Measurements from ENCODE around the gene CHD9. TPM values are rescaled to one million over a fixed set of nuclear protein-coding genes. Genes with fewer than 3 reads are reported as not detected.
A peak's percentile ranks its signal among the peaks of the same experiment; 100 is the strongest.

Gene CHD9
- total and polyA plus RNA-seq, 9 of the 15 experiments (the other 6 are each of a cell fraction or from before 2014, with no cell fraction given) = 29.0 to 69.3 (median 40.6) TPM

- TF ChIP-seq HDAC1 (IDR thresholded peaks at IDR 0.05) = peak in 1 of 2 experiments; percentile 81; a peak in 2 of 4 replicates
- TF ChIP-seq HNRNPUL1 (IDR thresholded peaks at IDR 0.05; ENCODE audit: low read length) = no peak
- TF ChIP-seq RBM25 (IDR thresholded peaks at IDR 0.05; ENCODE audit: low read depth, low read length, severe bottlenecking) = no peak
- 0 out of 2 replicates have a peak, but pooled peaks have one; percentile 47 for TF ChIP-seq CC2D1A (IDR thresholded peaks at IDR 0.05)
- TF ChIP-seq E2F3 (CRISPR knock-in tag; IDR thresholded peaks at IDR 0.05) = no peak
- TF ChIP-seq TCFL5 (CRISPR knock-in tag; conservative IDR thresholded peaks at IDR 0.05) = no peak
- no peak for TF ChIP-seq NFYB (IDR thresholded peaks at IDR 0.05; ENCODE audit: extremely low read depth, insufficient read length)
- no peak for TF ChIP-seq ZNF79 (CRISPR knock-in tag; IDR thresholded peaks at IDR 0.05; ENCODE audit: low read depth)
- no peak for TF ChIP-seq ZNF282 (CRISPR knock-in tag; IDR thresholded peaks at IDR 0.05)
- no peak for TF ChIP-seq RFX7 (CRISPR knock-in tag; IDR thresholded peaks at IDR 0.05)
- no peak for TF ChIP-seq ATF6 (CRISPR knock-in tag; IDR thresholded peaks at IDR 0.05)
- no peak for TF ChIP-seq HNRNPK (IDR thresholded peaks at IDR 0.05; ENCODE audit: low read depth, low read length, poor library complexity, severe bottlenecking)
- no peak for TF ChIP-seq RBM15 (IDR thresholded peaks at IDR 0.05; ENCODE audit: insufficient read depth, low read length)
- TF ChIP-seq TFE3 (CRISPR knock-in tag; IDR thresholded peaks at IDR 0.05) = no peak
- no peak for TF ChIP-seq ZNF197 (CRISPR knock-in tag; IDR thresholded peaks at IDR 0.05; ENCODE audit: low read depth)
- no peak for TF ChIP-seq ZBTB7A (IDR thresholded peaks at IDR 0.05; ENCODE audit: borderline replicate concordance, control insufficient read depth, low read depth, low read length)
- peak; percentile 61 for TF ChIP-seq NCOA4 (IDR thresholded peaks at IDR 0.05; ENCODE audit: partially characterized antibody)
- peak; percentile 46; the same call in 1 of the 2 replicates for TF ChIP-seq NKRF (IDR thresholded peaks at IDR 0.05; ENCODE audit: borderline replicate concordance)
These were observed 2.0 kb upstream of the CHD9 start, which contains the start of gene CHD9NB (continued) for GRCh38 chr16:53052519-53053501.
